Stimulated activated naive CD4-positive, alpha-beta T cell treated with Interleukin-2 at 50 U/mL for 16 hours (primary cell): ENCODE measurements around the gene IL6.
"Not testable (repeated sequence)": the region's sequence is repeated elsewhere in the genome, so short reads cannot be mapped to it uniquely, and the experiment has no call there.

ENCODE experiments used
- DNase-seq: peaks from one replicate; lab custom pipeline; 2025; lab: John Stamatoyannopoulos, UW

IL6 gene

GRCh38 chr7:22703978-22704610 is 22.9 kb upstream of the IL6 start:
- DNase-seq, result not testable (repeated sequence)

DNA sequence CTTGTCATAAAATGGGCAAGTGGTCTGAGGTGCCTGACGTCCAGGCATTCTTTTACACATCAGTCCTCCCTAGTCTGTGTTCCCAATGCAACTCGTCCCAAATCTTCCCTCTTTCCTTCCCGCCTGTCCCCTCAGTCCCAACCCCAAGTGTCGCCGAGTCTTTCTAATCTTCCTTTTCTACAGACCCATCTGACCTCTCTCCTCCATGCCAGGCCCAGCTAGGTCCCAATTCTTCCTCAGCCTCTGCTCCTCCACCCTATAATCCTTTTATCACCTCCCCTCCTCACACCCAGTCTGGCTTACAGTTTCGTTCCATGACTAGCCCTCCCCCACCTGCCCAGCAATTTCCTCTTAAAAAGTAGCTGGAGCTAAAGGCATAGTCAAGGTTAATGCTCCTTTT is 22.3 kb upstream of the IL6 start:
- DNase-seq, result not testable (repeated sequence)

DNA sequence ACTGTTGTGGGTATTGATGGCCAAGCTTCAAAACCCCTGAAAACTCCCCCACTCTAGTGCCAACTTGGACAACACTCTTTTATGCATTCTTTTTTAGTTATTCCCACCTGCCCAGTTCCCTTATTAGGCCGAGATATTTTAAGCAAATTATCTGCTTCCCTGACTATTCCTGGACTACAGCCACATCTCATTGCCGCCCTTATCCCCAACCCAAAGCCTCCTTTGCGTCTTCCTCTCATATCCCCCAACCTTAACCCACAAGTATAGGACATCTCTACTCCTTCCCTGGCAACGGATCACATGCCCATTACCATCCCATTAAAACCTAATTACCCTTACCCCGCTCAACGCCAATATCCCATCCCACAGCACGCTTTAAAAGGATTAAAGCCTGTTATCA is 21.1 kb upstream of the IL6 start:
- not testable (repeated sequence) for DNase-seq

DNA sequence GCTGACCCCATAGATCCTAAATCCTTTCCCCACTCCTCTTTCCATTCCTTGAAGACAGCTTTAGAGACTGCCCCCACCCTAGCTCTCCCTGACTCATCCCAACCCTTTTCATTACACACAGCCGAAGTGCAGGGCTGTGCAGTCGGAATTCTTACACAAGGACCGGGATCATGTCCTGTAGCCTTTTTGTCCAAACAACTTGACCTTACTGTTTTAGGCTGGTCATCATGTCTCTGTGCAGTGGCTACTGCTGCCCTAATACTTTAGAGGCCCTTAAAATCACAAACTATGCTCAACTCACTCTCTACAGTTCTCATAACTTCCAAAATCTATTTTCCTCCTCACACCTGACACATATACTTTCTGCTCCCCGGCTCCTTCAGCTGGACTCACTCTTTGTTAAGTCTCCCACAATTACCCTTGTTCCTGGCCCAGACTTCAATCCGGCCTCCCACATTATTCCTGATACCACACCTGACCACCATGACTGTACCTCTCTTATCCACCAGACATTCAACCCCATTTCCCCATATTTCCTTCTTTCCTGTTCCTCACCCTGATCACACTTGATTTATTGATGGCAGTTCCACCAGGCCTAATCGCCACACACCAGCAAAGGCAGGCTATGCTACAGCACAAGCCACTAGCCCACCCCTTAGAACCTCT is 19.8 kb upstream of the IL6 start:
- DNase-seq, result not testable (repeated sequence)

DNA sequence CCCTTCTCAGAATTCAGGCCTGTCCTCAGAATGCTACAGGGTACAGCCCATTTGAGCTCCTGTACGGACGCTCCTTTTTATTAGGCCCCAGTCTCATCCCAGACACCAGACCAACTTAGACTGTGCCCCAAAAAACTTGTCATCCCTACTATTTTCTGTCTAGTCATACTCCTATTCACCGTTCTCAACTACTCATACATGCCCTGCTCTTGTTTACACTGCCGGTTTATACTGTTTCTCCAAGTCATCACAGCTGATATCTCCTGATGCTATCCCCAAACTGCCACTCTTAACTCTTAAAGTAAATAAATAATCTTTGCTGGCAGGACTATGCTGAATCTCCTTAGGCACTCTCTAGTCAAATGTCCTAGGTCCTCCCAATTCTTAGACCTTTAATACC is 18.8 kb upstream of the IL6 start:
- DNase-seq, result not testable (repeated sequence)

DNA sequence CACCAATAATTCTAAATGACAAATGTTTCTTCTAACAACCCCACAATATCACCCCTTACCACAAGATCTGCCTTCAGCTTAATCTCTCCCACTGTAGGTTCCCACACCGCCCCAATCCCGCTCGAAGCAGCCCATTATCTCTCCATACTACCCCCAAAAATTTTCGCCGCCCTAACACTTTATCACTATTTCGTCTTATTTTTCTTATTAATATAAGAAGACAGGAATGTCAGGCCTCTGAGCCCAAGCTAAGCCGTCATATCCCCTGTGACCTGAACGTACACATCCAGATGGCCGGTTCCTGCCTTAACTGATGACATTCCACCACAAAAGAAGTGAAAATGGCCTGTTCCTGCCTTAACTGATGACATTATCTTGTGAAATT is 18.3 kb upstream of the IL6 start:
- DNase-seq, result not testable (repeated sequence)

- not testable (repeated sequence) for DNase-seq
Observed at GRCh38 chr7:22709062-22709829, 17.8 kb upstream of the IL6 start.

DNA sequence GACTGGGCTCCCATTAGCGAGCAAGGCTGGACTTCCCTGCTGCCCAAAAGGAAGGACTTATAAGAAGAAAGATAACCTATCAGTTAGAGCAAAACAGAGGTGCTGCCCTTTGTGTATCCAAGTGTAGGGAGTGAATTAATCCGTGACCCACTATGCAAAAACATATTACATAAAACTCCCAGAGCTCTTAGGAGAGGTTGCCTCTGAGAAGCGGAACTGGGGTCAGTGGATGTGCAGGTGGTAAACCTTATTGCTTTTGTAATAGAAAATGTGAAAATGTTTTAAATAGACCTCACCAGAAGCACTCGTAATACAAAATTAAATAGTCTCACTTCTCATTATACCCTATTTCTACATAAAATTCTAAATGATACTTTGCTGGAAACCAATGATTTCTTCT is 17.1 kb upstream of the IL6 start:
- no peak for DNase-seq

DNA sequence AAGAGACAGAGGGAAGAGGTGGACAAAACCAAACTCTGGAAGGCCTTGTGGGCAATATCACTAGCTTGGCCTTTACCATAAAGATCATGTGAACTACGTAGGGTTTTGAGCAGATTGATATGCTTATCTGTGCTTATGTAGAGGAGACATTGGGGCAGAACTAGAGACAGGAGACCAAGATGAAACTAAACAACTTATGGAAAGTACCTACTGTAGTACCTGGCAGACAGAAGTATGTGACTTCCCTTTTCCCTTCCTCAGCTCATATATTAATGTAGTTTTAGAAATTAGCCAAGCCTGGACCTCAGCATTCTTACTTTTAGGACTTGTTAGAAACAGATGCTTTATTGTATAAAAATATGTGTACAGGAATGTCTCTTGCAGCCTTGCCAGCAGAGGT is 14.0 kb upstream of the IL6 start:
- no peak for DNase-seq

- no peak for DNase-seq
Observed at GRCh38 chr7:22713463-22713862, 13.5 kb upstream of the IL6 start.

DNA sequence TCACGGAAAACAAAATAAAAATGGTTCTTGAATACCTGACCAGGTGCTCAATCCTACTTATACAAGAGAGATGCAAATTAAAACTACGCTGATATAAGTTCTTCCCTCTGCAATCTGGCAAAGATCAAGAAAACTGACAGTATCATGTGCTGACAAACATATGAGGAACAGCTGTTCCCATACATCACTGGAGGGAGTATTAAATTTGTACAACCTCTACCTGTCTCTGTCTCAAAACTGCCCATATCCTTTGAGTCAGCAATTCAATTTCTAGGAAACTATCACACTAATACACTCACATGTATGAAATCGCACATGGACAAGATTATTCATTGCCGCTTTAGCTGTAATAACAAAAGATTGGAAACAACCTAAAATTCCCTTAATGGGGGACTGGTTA is 11.0 kb upstream of the IL6 start:
- no peak for DNase-seq

- DNase-seq, result no peak
Observed at GRCh38 chr7:22717760-22718159, 9.2 kb upstream of the IL6 start.

DNA sequence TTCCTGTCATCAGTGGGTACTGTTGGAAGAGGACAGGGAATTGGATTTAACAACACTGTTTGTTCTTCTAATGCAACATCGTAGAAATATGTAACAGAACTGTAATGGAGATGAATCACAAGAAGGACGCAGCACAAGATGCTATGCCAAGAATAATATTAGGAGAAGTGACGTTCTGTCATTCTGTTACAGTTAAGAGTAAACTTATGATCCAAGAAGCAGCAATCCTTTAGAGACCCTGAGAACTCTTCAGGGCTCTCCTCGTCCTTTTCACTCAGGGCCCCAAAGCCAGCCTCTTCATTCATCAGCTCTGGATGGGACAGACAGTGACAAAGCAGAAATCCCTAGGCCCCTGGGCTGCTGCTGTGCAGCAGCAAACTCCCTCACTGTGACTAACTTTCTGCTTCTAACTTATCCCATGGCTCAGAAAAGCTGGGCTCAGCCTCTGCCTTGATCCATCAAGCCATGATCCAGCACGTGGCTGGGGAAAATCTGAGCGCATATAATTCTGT is 8.7 kb upstream of the IL6 start:
- DNase-seq, result no peak

- no peak for DNase-seq
Observed at GRCh38 chr7:22718911-22719420, 8.0 kb upstream of the IL6 start.

GRCh38 chr7:22720791-22721786 is 5.9 kb upstream of the IL6 start:
- no peak for DNase-seq

GRCh38 chr7:22722536-22723180 is 4.3 kb upstream of the IL6 start:
- no peak for DNase-seq

DNA sequence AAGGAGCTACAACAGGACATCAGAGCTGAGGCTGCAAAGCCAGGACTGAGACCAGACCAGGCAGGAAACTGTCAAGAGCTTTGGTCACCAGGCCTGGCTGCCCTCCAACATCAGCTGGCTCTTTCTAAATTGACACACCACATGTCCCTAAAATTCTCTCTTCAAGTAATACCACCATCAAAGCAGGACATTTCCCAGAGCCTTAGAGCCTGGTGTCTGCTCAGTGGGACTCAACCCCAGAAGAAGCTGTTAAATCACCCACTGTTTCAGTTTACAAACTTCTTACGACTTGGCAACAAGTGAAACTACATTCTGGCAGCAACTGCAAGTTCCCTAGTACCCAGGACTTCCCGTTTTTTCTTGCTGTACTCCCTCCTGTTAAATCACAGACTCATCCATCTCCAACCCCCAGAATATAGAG is 3.8 kb upstream of the IL6 start:
- no peak for DNase-seq

DNA sequence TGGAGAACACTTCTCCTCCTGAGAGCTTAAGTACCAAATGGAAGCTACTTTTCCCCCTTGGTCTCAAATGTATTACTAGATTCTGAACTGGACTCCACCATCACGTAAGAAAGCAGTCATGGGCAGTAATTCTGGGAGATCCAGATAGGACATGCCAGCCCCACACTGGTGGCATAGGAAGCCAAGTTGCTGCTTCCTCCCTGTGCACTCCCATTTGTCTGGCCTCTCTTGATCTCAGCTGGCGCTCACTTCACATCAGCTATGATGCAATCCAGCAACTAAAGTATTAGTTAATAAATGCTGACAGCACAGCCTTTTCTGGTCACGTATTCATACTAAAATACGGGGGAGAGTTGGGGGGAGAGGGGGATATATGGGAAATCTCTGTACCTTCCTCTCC is 3.4 kb upstream of the IL6 start:
- no peak for DNase-seq

- DNase-seq, result no peak
Observed at GRCh38 chr7:22724861-22725260, 2.1 kb upstream of the IL6 start.

- DNase-seq, result no peak
Observed at GRCh38 chr7:22725585-22725984, 1.4 kb upstream of the IL6 start.

DNA sequence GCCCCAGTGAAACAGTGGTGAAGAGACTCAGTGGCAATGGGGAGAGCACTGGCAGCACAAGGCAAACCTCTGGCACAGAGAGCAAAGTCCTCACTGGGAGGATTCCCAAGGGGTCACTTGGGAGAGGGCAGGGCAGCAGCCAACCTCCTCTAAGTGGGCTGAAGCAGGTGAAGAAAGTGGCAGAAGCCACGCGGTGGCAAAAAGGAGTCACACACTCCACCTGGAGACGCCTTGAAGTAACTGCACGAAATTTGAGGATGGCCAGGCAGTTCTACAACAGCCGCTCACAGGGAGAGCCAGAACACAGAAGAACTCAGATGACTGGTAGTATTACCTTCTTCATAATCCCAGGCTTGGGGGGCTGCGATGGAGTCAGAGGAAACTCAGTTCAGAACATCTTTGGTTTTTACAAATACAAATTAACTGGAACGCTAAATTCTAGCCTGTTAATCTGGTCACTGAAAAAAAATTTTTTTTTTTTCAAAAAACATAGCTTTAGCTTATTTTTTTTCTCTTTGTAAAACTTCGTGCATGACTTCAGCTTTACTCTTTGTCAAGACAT is 574 bp upstream of the IL6 start:
- DNase-seq, result peak; percentile 17
